ENCODE data around the gene CD7.

The CD7 gene

GRCh38 chr17:82297714-82298537 is 19.5 kb downstream of the CD7 start:
- DNase-seq: peak; percentile 83

DNA sequence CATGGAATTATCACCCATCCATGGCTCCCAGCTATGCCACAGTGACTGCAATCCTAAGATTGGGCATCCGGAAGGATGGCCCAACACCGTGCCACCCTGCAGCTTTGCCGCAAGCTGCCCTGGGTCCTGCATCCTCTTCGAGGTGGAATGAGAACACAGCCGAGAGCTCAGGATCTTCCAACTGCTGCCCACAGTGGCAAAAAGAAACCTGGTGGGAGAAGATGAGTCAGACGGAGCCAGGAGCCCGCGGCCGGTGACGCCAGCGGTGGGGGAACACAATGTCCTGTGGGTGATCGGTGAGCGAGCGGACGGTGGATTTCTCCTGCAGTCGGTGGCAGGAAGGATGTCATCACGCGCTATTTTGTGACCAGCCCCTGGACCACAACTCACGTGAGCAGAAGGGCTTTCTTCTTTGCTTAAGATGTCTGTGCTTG is 20.1 kb downstream of the CD7 start:
- peak; percentile 54 for DNase-seq

- DNase-seq: no peak
Measured at GRCh38 chr17:82296511-82297279, 20.7 kb downstream of the CD7 start.

GRCh38 chr17:82295472-82295814 is 22.0 kb downstream of the CD7 start:
- no peak for DNase-seq

- DNase-seq: no peak
Measured at GRCh38 chr17:82294064-82294773, 23.2 kb downstream of the CD7 start.

DNA sequence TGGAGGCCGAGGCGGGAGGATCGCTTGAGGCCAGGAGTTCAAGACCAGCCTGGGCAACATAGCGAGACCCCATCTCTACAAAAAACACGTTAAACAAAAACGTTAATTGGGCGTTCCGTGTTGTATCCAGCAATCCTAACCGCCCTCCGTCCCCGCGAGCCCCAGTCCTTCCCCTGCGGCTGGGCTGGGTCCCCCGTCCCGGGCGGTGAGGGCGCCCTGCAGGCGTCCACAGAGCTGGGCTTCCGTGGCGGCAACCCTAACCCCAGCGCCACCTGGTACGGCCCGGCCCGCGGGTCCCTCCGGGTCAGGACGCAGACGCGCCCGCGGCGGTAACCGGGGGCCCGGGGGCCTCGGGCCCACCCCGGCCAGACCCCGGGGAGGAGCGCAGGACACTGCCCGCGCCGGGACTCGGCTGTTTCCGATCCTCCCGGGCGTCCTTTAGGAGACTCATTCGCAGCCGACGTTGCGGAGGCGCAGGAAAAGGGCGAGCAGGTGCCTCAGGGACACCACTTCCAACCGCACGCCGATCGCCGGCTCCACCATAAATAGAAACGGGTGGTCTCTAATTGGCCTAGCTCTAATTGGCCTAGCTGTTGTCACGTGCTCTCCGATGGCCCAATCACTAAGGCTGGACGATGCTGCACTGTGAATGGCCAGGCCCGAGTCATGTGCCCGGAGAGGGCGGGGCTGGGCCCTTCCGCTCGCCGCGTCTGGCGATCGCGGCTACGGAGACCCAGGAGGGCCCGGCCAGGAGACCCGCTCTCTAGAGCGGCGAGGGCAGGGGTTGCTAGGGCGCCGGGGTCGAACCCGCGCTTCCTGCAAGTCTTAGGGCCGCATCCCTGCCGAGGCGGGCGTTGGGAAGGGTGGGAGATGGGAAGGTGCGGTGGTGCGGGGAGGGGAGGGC is 24.9 kb downstream of the CD7 start:
- peak; percentile 99 for DNase-seq

- no peak for DNase-seq
Measured at GRCh38 chr17:82291582-82292250, 25.7 kb downstream of the CD7 start.

DNA sequence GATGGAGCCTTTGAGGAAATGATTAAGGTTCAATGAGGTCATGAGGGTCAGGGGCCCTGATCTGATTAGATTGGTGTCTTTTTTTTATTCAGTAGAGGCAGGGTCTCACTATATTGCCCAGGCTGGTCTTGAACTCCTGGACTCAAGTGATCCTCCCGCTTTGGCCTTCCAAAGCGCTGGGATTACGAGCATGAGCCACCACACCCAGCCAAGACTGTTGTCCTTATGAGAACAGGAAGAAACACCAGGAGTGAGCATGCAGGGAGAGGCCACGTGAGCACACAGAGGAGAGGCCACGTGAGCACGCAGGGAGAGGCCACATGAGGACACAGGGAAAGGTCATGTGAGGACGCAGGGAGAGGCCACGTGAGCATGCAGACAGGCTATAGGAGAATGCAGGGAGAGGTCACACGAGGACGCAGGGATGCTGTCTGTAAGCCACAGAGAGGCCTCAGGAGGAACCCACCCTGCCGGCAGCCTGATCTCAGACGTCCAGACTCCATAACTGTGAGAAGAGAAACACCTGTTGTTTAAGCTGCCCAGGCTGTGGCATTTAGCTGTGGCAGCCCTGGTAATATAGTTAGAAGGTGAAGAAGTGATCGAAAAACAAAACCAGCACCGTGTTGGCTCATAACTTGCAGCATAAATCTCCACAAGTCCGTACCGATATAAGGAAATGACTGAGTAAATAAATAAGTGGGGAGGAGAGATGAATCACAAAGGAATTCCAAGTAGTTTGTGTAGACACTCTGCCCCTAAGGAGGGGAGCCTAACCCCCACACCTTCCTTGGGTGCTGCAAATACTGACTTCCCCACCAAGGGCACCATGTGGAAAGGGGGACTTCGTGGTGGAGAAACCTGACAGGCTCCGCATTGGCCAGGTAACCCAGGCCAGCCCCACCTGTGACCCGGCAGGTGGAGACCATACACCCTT is 29.3 kb downstream of the CD7 start:
- peak; percentile 67 for DNase-seq

GRCh38 chr17:82287013-82287867 is 30.2 kb downstream of the CD7 start:
- DNase-seq: no peak

DNA sequence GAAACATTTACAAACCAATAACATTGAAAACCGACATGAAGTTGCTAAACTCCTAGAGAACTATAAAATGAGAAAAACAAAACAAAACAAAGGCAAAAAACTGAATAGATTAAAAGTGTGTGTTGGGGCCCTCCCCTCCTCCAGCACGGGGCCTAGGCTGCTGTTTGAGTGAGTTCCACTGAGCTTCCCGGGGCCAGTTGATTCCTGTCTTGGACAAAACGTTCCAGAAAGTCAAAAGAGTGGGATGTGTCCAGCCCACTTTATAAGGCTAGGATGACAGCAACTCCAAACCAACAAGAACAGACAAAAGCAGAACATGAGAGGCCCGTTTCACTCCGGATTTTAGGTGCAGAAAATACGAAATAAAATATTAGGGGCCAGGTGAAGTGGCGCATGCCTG is 32.3 kb downstream of the CD7 start:
- no peak for DNase-seq

GRCh38 chr17:82283208-82283749 is 34.1 kb downstream of the CD7 start:
- peak; percentile 48 for DNase-seq

GRCh38 chr17:82282239-82283207 is 34.9 kb downstream of the CD7 start:
- no peak for DNase-seq

DNA sequence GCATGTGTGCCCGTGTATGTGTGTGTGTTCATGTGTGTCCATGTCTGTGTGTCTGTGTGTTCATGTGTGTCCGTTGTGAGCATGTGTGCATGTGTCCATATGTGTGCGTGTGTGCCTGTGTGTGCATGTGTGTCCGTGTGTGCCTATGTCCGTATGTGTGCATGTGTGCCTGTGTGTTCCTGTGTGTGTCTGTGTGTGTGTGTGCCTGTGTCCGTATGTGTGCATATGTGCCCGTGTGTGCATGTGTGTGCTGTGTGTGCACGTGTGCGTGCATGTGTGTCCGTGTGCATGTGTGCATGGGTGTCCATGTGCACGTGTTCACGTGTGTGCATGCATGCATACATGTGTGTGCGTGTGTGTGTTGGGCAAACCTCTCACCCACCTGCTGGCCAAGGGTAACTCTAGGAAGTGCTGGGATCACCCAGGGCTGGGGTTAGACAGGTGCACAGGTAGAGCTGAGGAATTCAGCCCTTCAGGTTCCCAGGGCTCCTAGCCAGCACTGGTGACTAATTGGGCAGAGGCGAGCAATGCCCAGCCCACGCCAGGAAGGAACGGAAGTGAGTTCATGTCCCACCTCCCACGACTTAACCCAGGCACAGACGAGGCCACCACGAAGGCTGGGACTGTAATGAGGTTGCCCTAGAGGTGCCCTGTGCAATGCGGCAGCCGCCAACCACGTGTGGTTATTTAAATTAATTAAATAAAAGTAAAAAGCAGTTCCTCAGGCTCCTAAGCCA is 35.7 kb downstream of the CD7 start:
- no peak for DNase-seq

- DNase-seq: no peak
Measured at GRCh38 chr17:82281076-82281475, 36.3 kb downstream of the CD7 start.

DNA sequence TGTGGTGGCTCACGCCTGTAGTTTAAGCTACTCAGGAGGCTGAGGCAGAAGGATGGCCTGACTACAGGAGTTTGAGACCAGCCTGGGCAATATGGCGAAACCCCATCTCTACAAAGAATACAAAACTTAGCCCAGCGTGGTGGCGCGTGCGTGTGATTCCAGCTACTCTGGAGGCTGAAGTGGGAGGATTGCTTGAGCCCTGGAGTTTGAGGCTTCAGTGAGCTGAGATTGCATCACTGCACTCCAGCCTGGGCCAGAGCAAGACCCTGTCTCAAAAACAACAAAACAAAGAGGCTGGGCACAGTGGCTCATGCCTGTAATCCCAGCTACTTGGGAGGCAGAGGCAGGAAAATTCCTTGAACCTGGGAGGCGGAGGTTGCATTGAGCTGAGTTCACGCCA is 36.9 kb downstream of the CD7 start:
- no peak for DNase-seq

DNA sequence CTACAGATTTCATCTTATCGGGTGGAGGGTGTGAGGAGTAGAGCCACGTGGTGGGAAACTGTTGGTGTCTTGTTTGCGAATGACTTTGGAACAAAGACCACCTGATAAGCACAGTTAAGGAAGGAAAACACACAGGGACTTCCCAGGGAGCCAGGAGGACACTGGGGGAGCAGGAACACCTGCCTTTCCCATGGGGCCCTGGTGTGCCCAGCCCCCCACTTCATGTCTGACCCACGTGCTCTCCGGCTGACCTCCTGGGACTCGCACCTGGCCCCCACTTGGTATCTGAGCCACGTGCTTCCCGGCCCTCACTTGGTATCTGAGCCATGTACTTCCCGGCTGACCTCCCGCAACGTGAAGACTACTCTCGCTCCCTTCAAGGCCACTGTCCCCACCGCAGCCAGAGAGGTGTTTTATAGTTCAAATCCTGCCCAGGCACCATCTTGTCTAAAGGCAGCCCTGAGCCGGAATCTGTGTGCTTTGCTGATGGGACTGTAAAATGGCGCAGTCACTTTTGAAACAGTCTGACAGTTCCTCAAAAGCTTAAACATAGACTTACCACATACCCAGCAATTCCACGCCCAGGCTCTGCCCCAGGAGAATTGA is 38.5 kb downstream of the CD7 start:
- no peak for DNase-seq

DNA sequence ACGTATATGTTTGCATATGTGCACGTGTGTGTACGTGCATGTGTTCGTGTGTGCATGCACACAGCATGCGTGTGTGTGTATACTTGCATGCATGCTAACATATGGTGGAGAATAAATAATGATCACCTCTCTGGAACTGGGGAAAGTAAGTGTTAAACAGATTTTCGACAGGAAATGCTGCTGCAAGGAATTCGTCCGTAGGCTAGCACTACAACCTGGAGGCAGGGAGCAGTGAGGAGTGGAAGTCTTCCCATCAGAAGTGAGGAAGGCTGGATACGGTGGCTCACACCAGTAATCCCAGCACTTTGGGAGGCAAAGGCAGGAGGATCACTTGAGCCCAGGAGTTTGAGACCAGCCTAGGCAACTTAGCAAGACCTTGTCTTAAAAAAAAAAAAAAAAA is 39.1 kb downstream of the CD7 start:
- DNase-seq: no peak
